ENCODE measurements around the gene USP10.

The USP10 gene

GRCh38 chr16:84788920-84789391 lies 89.2 kb downstream of the USP10 start:
- TF ChIP-seq PPARA (CRISPR knock-in tag; IDR thresholded peaks at IDR 0.05; ENCODE audit: borderline replicate concordance) (no peak), ZNF565 (CRISPR knock-in tag; conservative IDR thresholded peaks at IDR 0.05; ENCODE audit: low read depth) (no peak), ZC3H10 (CRISPR knock-in tag; IDR thresholded peaks at IDR 0.05) (no peak), SNAI2 (CRISPR knock-in tag; IDR thresholded peaks at IDR 0.05) (no peak), RARB (CRISPR knock-in tag; IDR thresholded peaks at IDR 0.05) (no peak), ESRRG (CRISPR knock-in tag; IDR thresholded peaks at IDR 0.05) (no peak), OSR1 (CRISPR knock-in tag; IDR thresholded peaks at IDR 0.05) (no peak), CREB5 (CRISPR knock-in tag; IDR thresholded peaks at IDR 0.05; ENCODE audit: low read depth) (no peak), GLIS3 (CRISPR knock-in tag; IDR thresholded peaks at IDR 0.05) (no peak), TOX (CRISPR knock-in tag; IDR thresholded peaks at IDR 0.05; ENCODE audit: borderline replicate concordance) (no peak), PATZ1 (CRISPR knock-in tag; IDR thresholded peaks at IDR 0.05; ENCODE audit: borderline replicate concordance) (no peak), BACH2 (CRISPR knock-in tag; IDR thresholded peaks at IDR 0.05; ENCODE audit: borderline replicate concordance) (no peak)
- TF ChIP-seq, protein P1, sequence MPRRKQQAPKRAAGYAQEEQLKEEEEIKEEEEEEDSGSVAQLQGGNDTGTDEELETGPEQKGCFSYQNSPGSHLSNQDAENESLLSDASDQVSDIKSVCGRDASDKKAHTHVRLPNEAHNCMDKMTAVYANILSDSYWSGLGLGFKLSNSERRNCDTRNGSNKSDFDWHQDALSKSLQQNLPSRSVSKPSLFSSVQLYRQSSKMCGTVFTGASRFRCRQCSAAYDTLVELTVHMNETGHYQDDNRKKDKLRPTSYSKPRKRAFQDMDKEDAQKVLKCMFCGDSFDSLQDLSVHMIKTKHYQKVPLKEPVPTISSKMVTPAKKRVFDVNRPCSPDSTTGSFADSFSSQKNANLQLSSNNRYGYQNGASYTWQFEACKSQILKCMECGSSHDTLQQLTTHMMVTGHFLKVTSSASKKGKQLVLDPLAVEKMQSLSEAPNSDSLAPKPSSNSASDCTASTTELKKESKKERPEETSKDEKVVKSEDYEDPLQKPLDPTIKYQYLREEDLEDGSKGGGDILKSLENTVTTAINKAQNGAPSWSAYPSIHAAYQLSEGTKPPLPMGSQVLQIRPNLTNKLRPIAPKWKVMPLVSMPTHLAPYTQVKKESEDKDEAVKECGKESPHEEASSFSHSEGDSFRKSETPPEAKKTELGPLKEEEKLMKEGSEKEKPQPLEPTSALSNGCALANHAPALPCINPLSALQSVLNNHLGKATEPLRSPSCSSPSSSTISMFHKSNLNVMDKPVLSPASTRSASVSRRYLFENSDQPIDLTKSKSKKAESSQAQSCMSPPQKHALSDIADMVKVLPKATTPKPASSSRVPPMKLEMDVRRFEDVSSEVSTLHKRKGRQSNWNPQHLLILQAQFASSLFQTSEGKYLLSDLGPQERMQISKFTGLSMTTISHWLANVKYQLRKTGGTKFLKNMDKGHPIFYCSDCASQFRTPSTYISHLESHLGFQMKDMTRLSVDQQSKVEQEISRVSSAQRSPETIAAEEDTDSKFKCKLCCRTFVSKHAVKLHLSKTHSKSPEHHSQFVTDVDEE (CRISPR knock-in tag; IDR thresholded peaks at IDR 0.05), result no peak
- ATAC-seq, result peak; percentile 30

DNA sequence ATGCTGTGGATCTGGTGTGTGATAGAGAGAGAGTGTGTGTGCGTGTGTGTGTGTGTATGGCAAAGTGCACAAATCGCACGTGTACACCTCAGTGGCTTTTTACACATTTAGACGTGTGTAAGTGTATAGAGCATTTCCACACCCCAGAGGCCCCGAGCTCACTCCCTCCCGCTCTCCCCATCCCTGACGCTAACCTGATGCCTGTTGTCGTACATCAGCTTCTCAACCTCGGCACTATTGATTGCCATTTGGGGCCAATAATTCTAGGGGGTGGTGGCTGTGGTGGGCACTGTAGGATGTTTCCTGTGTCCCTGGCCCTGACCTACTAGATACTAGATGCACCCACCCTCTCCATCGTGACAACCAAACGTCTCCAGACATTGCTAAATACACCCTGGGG lies 89.6 kb downstream of the USP10 start:
- no peak for ATAC-seq
- TF ChIP-seq ZC3H10 (CRISPR knock-in tag; IDR thresholded peaks at IDR 0.05) (no peak), PATZ1 (CRISPR knock-in tag; IDR thresholded peaks at IDR 0.05; ENCODE audit: borderline replicate concordance) (no peak), ZFP30 (CRISPR knock-in tag; IDR thresholded peaks at IDR 0.05) (no peak), OSR1 (CRISPR knock-in tag; IDR thresholded peaks at IDR 0.05) (no peak), PPARA (CRISPR knock-in tag; IDR thresholded peaks at IDR 0.05; ENCODE audit: borderline replicate concordance) (no peak), ESRRG (CRISPR knock-in tag; IDR thresholded peaks at IDR 0.05) (no peak), CSRNP3 (CRISPR knock-in tag; IDR thresholded peaks at IDR 0.05) (no peak), ARNTL (CRISPR knock-in tag; IDR thresholded peaks at IDR 0.05; ENCODE audit: borderline replicate concordance, low read depth) (no peak), RARB (CRISPR knock-in tag; IDR thresholded peaks at IDR 0.05) (no peak), BACH2 (CRISPR knock-in tag; IDR thresholded peaks at IDR 0.05; ENCODE audit: borderline replicate concordance) (no peak), GLIS3 (CRISPR knock-in tag; IDR thresholded peaks at IDR 0.05) (no peak), TCF4 (CRISPR knock-in tag; IDR thresholded peaks at IDR 0.05; ENCODE audit: borderline replicate concordance) (no peak), CREB5 (CRISPR knock-in tag; IDR thresholded peaks at IDR 0.05; ENCODE audit: low read depth) (no peak), ZNF70 (CRISPR knock-in tag; IDR thresholded peaks at IDR 0.05) (no peak)
- TF ChIP-seq, protein P2, sequence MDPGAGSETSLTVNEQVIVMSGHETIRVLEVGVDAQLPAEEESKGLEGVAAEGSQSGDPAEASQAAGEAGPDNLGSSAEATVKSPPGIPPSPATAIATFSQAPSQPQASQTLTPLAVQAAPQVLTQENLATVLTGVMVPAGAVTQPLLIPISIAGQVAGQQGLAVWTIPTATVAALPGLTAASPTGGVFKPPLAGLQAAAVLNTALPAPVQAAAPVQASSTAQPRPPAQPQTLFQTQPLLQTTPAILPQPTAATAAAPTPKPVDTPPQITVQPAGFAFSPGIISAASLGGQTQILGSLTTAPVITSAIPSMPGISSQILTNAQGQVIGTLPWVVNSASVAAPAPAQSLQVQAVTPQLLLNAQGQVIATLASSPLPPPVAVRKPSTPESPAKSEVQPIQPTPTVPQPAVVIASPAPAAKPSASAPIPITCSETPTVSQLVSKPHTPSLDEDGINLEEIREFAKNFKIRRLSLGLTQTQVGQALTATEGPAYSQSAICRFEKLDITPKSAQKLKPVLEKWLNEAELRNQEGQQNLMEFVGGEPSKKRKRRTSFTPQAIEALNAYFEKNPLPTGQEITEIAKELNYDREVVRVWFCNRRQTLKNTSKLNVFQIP (CRISPR knock-in tag; IDR thresholded peaks at IDR 0.05; ENCODE audit: borderline replicate concordance, low read depth), result no peak

Data from SK-N-SH treated with all-trans-retinoic acid at 6 μM for 48 hours (cell line).